Panc1 (cell line): ENCODE measurements around the gene PITX2. TPM values are rescaled to one million over a fixed set of nuclear protein-coding genes. Genes with fewer than 3 reads are reported as not detected.

Experiments
- ATAC-seq: fragments of 200-7000 bp; cut with Tn5 transposase; 2 replicates; pipeline ENCODE4 v1.9.1; 2020; ENCODE audit warnings: mild to moderate bottlenecking, moderate library complexity
- BruUV-seq: library from RNA; stranded (reverse); fragments of 400-500 nt; replicated peaks from 2 replicates; lab custom pipeline; 2021; lab: Mats Ljungman, UMichigan
- CTCF ChIA-PET: fragments of 300-600 bp; sonication (Branson Sonifier 250); formaldehyde crosslinking; loops from one replicate; lab custom pipeline; 2022; ENCODE audit warnings: antibody characterized with exemption; lab: Charles Lee
- POLR2A ChIA-PET: fragments of 300-600 bp; sonication (Branson Sonifier 250); formaldehyde crosslinking; loops from one replicate; lab custom pipeline; 2022; ENCODE audit warnings: antibody characterized with exemption; lab: Charles Lee
- DNase-seq: peaks from one replicate; pipeline ENCODE4 v3.0.0-alpha.2; 2010; ENCODE audit warnings: low read depth, low spot score
- H3K27ac ChIP-seq: 2 replicates; pipeline ENCODE4 v1.5.1; 2011; ENCODE audit warnings: mild to moderate bottlenecking, low read length, inconsistent platforms
- H3K27me3 ChIP-seq: fragments of 200-500 bp; sonication (Bioruptor generic); 2 replicates; pipeline ENCODE4 v1.6.0; 2014; ENCODE audit warnings: low read length, inconsistent platforms; ENCODE audit not compliant: control insufficient read depth, insufficient read depth
- H3K36me3 ChIP-seq: fragments of 200-500 bp; sonication (Bioruptor generic); 2 replicates; pipeline ENCODE4 v1.5.1; 2014; ENCODE audit warnings: inconsistent platforms, mild to moderate bottlenecking, low read length, moderate library complexity; ENCODE audit not compliant: control insufficient read depth, insufficient read depth
- H3K4me1 ChIP-seq: 2 replicates; pipeline ENCODE4 v1.5.1; 2011; ENCODE audit warnings: inconsistent platforms, mild to moderate bottlenecking, low read length, moderate library complexity; ENCODE audit not compliant: control insufficient read depth, insufficient read depth
- H3K4me3 ChIP-seq, 2 experiments: 2 replicates each; pipeline ENCODE4 v1.5.1; 2011 to 2012; ENCODE audit warnings: low read depth in 2 of 2, low read length in 2 of 2, mild to moderate bottlenecking in 2 of 2, inconsistent platforms in 1 of 2, moderate library complexity in 1 of 2
- H3K9me3 ChIP-seq: fragments of 200-500 bp; sonication (Bioruptor generic); 2 replicates; pipeline ENCODE4 v1.5.1; 2014; ENCODE audit warnings: low read depth, mild to moderate bottlenecking, inconsistent platforms, low read length, moderate library complexity; ENCODE audit not compliant: control insufficient read depth, insufficient read depth
- CTCF ChIP-seq: fragments of 450-650 bp; IDR thresholded peaks from 2 replicates; pipeline ENCODE4 v1.5.1; 2017; ENCODE audit warnings: mild to moderate bottlenecking
- POLR2AphosphoS5 ChIP-seq: IDR thresholded peaks from 2 replicates; pipeline ENCODE4 v1.6.1; 2012; ENCODE audit warnings: mild to moderate bottlenecking, low read depth, low read length, moderate library complexity
- REST ChIP-seq, 2 experiments: IDR thresholded peaks; 2 replicates each; pipeline ENCODE4 v1.6.1; 2011 to 2012; ENCODE audit warnings: low read depth in 2 of 2, control low read depth in 1 of 2, low read length in 1 of 2, mild to moderate bottlenecking in 1 of 2, moderate library complexity in 1 of 2; ENCODE audit not compliant: insufficient read depth in 1 of 2
- SIN3A ChIP-seq: IDR thresholded peaks from 2 replicates; pipeline ENCODE4 v1.6.1; 2012; ENCODE audit warnings: low read depth, mild to moderate bottlenecking, low read length, moderate library complexity, borderline replicate concordance; ENCODE audit not compliant: insufficient read depth
- TCF7L2 ChIP-seq: IDR thresholded peaks from 2 replicates; pipeline ENCODE4 v1.6.1; 2011; ENCODE audit warnings: mild to moderate bottlenecking, low read depth, low read length, inconsistent platforms
- in situ Hi-C: cut with HindIII; loops from 2 replicates; pipeline ENCODE4 v1.10.0; 2016; ENCODE audit warnings: low sequenced_read_pairs, low pct_unique_long_range_greater_than_20kb
- intact Hi-C: fragments of 100-400 bp; cut with micrococcal nuclease; formaldehyde crosslinking; loops from one replicate; pipeline ENCODE4 v1.10.0; 2022; ENCODE audit not compliant: unreplicated experiment
- total RNA-seq: library from RNA; stranded (reverse); gene quantifications from one replicate; pipeline ENCODE4 v1.2.1, GENCODE V29; 2021; ENCODE audit not compliant: unreplicated experiment

PITX2 gene
- total RNA-seq, 1 experiment from 2014 or later = 0.44 TPM

- H3K36me3 ChIP-seq = no peaks in the 10 kb centered on the region
- no peaks in the 10 kb centered on the region for H3K4me1 ChIP-seq
- in situ Hi-C loops = no loop called here
- DNase-seq (no peak), ATAC-seq (no peak)
- POLR2A ChIA-PET = no interaction called here
- H3K9me3 ChIP-seq = no peaks in the 10 kb centered on the region
- TF ChIP-seq POLR2AphosphoS5 (no peak), CTCF (no peak), TCF7L2 (no peak), SIN3A (no peak), REST (IDR thresholded peaks at IDR 0.05; ENCODE audit: insufficient read depth in 1 of 2, low read depth in 2 of 2, low read length in 1 of 2) (no peak)
- no peak overlapping the region for H3K4me3 ChIP-seq
- no peak overlapping the region for H3K27ac ChIP-seq
- intact Hi-C loops = no loop called here
- H3K27me3 ChIP-seq = no peaks in the 10 kb centered on the region
- CTCF ChIA-PET = no interaction called here
- BruUV-seq = no TSS peak
These were observed 2.1 kb upstream of the PITX2 start for GRCh38 chr4:110624904-110625494.

GRCh38 chr4:110624398-110624780 is 1.5 kb upstream of the PITX2 start:
- CTCF ChIA-PET = no interaction called here
- POLR2A ChIA-PET = no interaction called here
- intact Hi-C loops = no loop called here

More at GRCh38 chr4:110624398-110624780, 1.5 kb upstream of the PITX2 start:
- in situ Hi-C loops = no loop called here
- BruUV-seq = no TSS peak
- Histone ChIP-seq H3K4me1 (no peaks in the 10 kb centered on the region), H3K27me3 (no peaks in the 10 kb centered on the region), H3K36me3 (no peaks in the 10 kb centered on the region), H3K9me3 (no peaks in the 10 kb centered on the region), H3K27ac (no peak overlapping the region), H3K4me3 (no peak overlapping the region)
- TF ChIP-seq POLR2AphosphoS5 (no peak), SIN3A (no peak), TCF7L2 (no peak), CTCF (no peak), REST (IDR thresholded peaks at IDR 0.05; ENCODE audit: insufficient read depth in 1 of 2, low read depth in 2 of 2, low read length in 1 of 2) (no peak)
- DNase-seq (no peak), ATAC-seq (no peak)
